Esophagus squamous epithelium (tissue), 4 donors: Measurements from ENCODE around the gene AOPEP.

Experiments used
- POLR2A ChIP-seq, 4 donors: fragments of 450-650 bp; IDR thresholded peaks; one replicate each; pipeline ENCODE4 v1.6.1; 2017; ENCODE audit warnings: antibody characterized with exemption in 4 of 4, mild to moderate bottlenecking in 4 of 4, moderate library complexity in 3 of 4
- TF ChIP-seq, protein P1 (sequence below), 6 experiments: fragments of 450-650 bp in 4 of 6; fragments of 200-600 bp in 2 of 6; sonication (generic) in 2 of 6; IDR thresholded peaks; one replicate each; pipeline ENCODE4 v1.5.1; 2016 to 2019; ENCODE audit warnings: antibody characterized with exemption in 6 of 6, mild to moderate bottlenecking in 4 of 6, moderate library complexity in 4 of 6

DNA sequence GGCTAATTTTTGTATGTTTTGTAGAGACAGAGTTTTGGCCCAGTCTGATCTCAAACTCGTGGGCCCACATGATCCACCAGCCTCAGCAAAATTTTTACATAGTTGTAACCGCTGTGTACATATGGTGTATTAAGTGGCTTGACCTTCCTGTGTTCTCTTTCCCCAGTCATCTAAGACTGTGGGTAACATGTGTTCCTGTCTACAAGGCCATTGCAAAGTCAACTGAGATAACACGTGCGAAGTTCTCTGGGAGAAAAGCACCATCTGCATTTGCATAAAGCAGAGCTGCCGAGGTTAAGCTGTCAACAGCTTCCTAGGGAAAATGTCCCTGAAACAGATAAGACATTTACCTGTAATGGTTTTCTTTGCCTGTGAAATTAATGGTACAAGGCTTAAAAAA is 317.3 kb downstream of the AOPEP start:
- TF ChIP-seq, protein P1, sequence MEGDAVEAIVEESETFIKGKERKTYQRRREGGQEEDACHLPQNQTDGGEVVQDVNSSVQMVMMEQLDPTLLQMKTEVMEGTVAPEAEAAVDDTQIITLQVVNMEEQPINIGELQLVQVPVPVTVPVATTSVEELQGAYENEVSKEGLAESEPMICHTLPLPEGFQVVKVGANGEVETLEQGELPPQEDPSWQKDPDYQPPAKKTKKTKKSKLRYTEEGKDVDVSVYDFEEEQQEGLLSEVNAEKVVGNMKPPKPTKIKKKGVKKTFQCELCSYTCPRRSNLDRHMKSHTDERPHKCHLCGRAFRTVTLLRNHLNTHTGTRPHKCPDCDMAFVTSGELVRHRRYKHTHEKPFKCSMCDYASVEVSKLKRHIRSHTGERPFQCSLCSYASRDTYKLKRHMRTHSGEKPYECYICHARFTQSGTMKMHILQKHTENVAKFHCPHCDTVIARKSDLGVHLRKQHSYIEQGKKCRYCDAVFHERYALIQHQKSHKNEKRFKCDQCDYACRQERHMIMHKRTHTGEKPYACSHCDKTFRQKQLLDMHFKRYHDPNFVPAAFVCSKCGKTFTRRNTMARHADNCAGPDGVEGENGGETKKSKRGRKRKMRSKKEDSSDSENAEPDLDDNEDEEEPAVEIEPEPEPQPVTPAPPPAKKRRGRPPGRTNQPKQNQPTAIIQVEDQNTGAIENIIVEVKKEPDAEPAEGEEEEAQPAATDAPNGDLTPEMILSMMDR (IDR thresholded peaks at IDR 0.05): no peak
- no peak for TF ChIP-seq POLR2A (IDR thresholded peaks at IDR 0.05)
